H9 (cell line): ENCODE data around the gene WNT10A. TPM values are rescaled to one million over a fixed set of nuclear protein-coding genes. Genes with fewer than 3 reads are reported as not detected.

ENCODE experiments used
- DNase-seq: peaks from one replicate; pipeline ENCODE4 v3.0.0-alpha.2; 2017
- H2AFZ ChIP-seq: one replicate; pipeline ENCODE4 v1.6.1; 2013; ENCODE audit warnings: mild to moderate bottlenecking, low read length, control low read depth, moderate library complexity
- H2AK5ac ChIP-seq: 2 replicates; pipeline ENCODE4 v1.6.1; 2013; ENCODE audit warnings: low read length, control low read depth, mixed read lengths; ENCODE audit not compliant: insufficient read length
- H2BK120ac ChIP-seq: one replicate; pipeline ENCODE4 v1.6.1; 2013; ENCODE audit warnings: low read depth, mild to moderate bottlenecking, low read length, control low read depth, inconsistent platforms; ENCODE audit not compliant: poor library complexity, severe bottlenecking
- H2BK12ac ChIP-seq: 2 replicates; pipeline ENCODE4 v1.6.1; 2013; ENCODE audit warnings: low read length, control low read depth, mixed read lengths, low read depth; ENCODE audit not compliant: insufficient read length
- H2BK15ac ChIP-seq: 2 replicates; pipeline ENCODE4 v1.6.1; 2013; ENCODE audit warnings: low read depth, low read length, control low read depth
- H2BK20ac ChIP-seq: one replicate; pipeline ENCODE4 v1.6.1; 2013; ENCODE audit warnings: low read depth, mild to moderate bottlenecking, low read length, control low read depth, inconsistent platforms; ENCODE audit not compliant: poor library complexity, severe bottlenecking
- H2BK5ac ChIP-seq: 2 replicates; pipeline ENCODE4 v1.6.1; 2013; ENCODE audit warnings: low read length, control low read depth, mixed read lengths; ENCODE audit not compliant: insufficient read length
- H3K14ac ChIP-seq: 2 replicates; pipeline ENCODE4 v1.6.1; 2013; ENCODE audit warnings: low read length, control low read depth; ENCODE audit not compliant: insufficient read depth
- H3K18ac ChIP-seq: 2 replicates; pipeline ENCODE4 v1.6.1; 2013; ENCODE audit warnings: low read depth, mild to moderate bottlenecking, mixed read lengths, low read length, control low read depth; ENCODE audit not compliant: insufficient read length
- H3K23ac ChIP-seq: 2 replicates; pipeline ENCODE4 v1.6.1; 2013; ENCODE audit warnings: low read length, control low read depth, mixed read lengths, low read depth; ENCODE audit not compliant: insufficient read length
- H3K23me2 ChIP-seq: 2 replicates; pipeline ENCODE4 v1.6.1; 2013; ENCODE audit warnings: low read depth, mild to moderate bottlenecking, mixed read lengths, low read length, control low read depth; ENCODE audit not compliant: insufficient read length, poor library complexity, severe bottlenecking
- H3K27ac ChIP-seq: 2 replicates; pipeline ENCODE4 v1.5.1; 2013; ENCODE audit warnings: low read length, control low read depth, mixed read lengths, low read depth; ENCODE audit not compliant: insufficient read length
- H3K27me3 ChIP-seq: 2 replicates; pipeline ENCODE4 v1.6.1; 2013; ENCODE audit warnings: low read length, control low read depth, inconsistent platforms; ENCODE audit not compliant: insufficient read depth
- H3K4ac ChIP-seq: 2 replicates; pipeline ENCODE4 v1.6.1; 2013; ENCODE audit warnings: low read depth, mild to moderate bottlenecking, control low read depth, inconsistent platforms, low read length, moderate library complexity
- H3K4me1 ChIP-seq: 2 replicates; pipeline ENCODE4 v1.6.1; 2013; ENCODE audit warnings: low read length, control low read depth, inconsistent platforms; ENCODE audit not compliant: insufficient read depth
- H3K4me2 ChIP-seq: 2 replicates; pipeline ENCODE4 v1.6.1; 2013; ENCODE audit warnings: low read length, control low read depth, mixed read lengths; ENCODE audit not compliant: insufficient read length, insufficient read depth
- H3K56ac ChIP-seq: 2 replicates; pipeline ENCODE4 v1.6.1; 2013; ENCODE audit warnings: low read depth, mild to moderate bottlenecking, mixed read lengths, low read length, control low read depth; ENCODE audit not compliant: insufficient read length
- H3K79me1 ChIP-seq: 2 replicates; pipeline ENCODE4 v1.6.1; 2013; ENCODE audit warnings: low read depth, mild to moderate bottlenecking, moderate library complexity, low read length, control low read depth, inconsistent platforms; ENCODE audit not compliant: insufficient read depth, poor library complexity, severe bottlenecking
- H3K79me2 ChIP-seq: 2 replicates; pipeline ENCODE4 v1.6.1; 2013; ENCODE audit warnings: low read length, control low read depth, inconsistent platforms; ENCODE audit not compliant: insufficient read depth
- H3K9ac ChIP-seq: 2 replicates; pipeline ENCODE4 v1.6.1; 2013; ENCODE audit warnings: low read length, control low read depth, mixed read lengths; ENCODE audit not compliant: insufficient read length; ENCODE audit errors: extremely low read depth
- H3K9me3 ChIP-seq: one replicate; pipeline ENCODE4 v1.6.1; 2013; ENCODE audit warnings: low read depth, low read length, inconsistent platforms; ENCODE audit not compliant: control insufficient read depth
- H3T11ph ChIP-seq: one replicate; pipeline ENCODE4 v1.6.1; 2013; ENCODE audit warnings: mild to moderate bottlenecking, low read length, control low read depth, inconsistent platforms
- H4K20me1 ChIP-seq: one replicate; pipeline ENCODE4 v1.6.1; 2013; ENCODE audit not compliant: control insufficient read depth, insufficient read length, insufficient read depth
- H4K5ac ChIP-seq: 2 replicates; pipeline ENCODE4 v1.6.1; 2013; ENCODE audit warnings: low read depth, mild to moderate bottlenecking, mixed read lengths, low read length, control low read depth; ENCODE audit not compliant: insufficient read length
- H4K8ac ChIP-seq: replicated peaks from 2 replicates; pipeline ENCODE4 v1.6.1; 2013; ENCODE audit warnings: low read length, control low read depth, mixed read lengths, low read depth; ENCODE audit not compliant: insufficient read length
- H4K91ac ChIP-seq: 2 replicates; pipeline ENCODE4 v1.6.1; 2013; ENCODE audit warnings: low read depth, mild to moderate bottlenecking, moderate library complexity, mixed read lengths, low read length, control low read depth; ENCODE audit not compliant: insufficient read length
- H3K27ac Mint-ChIP-seq, 3 experiments: 2 replicates in 2 of 3; 3 replicates in 1 of 3; pipeline ENCODE4 v1.8.0; 2020 to 2021; ENCODE audit warnings: mixed read lengths in 3 of 3, mild to moderate bottlenecking in 1 of 3, moderate library complexity in 1 of 3
- H3K27me3 Mint-ChIP-seq: 2 replicates; pipeline ENCODE4 v1.8.0; 2021; ENCODE audit warnings: low read depth, mild to moderate bottlenecking, moderate library complexity, mixed read lengths
- H3K36me3 Mint-ChIP-seq, 3 experiments: 2 replicates in 2 of 3; 3 replicates in 1 of 3; pipeline ENCODE4 v1.8.0; 2020 to 2021; ENCODE audit warnings: low read depth in 3 of 3, mixed read lengths in 3 of 3; ENCODE audit not compliant: insufficient read depth in 1 of 3
- H3K4me1 Mint-ChIP-seq, 2 experiments: 2 replicates each; pipeline ENCODE4 v1.8.0; 2020; ENCODE audit warnings: mixed read lengths in 2 of 2
- H3K4me3 Mint-ChIP-seq, 2 experiments: 2 replicates in 1 of 2; 3 replicates in 1 of 2; pipeline ENCODE4 v1.8.0; 2020 to 2021; ENCODE audit warnings: mild to moderate bottlenecking in 2 of 2, mixed read lengths in 2 of 2, moderate library complexity in 1 of 2
- H3K9me3 Mint-ChIP-seq, 2 experiments: 2 replicates in 1 of 2; 3 replicates in 1 of 2; pipeline ENCODE4 v1.8.0; 2020; ENCODE audit warnings: mild to moderate bottlenecking in 2 of 2, mixed read lengths in 2 of 2, moderate library complexity in 1 of 2
- CTCF ChIP-seq: fragments of 200-600 bp; sonication (generic); conservative IDR thresholded peaks from 3 replicates; pipeline ENCODE4 v1.8.0; 2021; ENCODE audit warnings: antibody characterized with exemption, mild to moderate bottlenecking
- WGBS: extraction: QIAGEN DNeasy Blood & Tissue Kit; methylation state at CpG from one replicate; pipeline ENCODE4 v1.1.7; 2013; ENCODE audit warnings: missing lambda C conversion rate, low lambda C conversion rate, mixed read lengths; ENCODE audit not compliant: insufficient read length; ENCODE audit errors: extremely low coverage; 5-methylcytosine and 5-hydroxymethylcytosine counted together
- total RNA-seq: library from RNA; stranded (reverse); gene quantifications from 2 replicates; pipeline ENCODE4 v1.2.1, GENCODE V29; 2021

WNT10A gene
- total RNA-seq, 1 experiment from 2014 or later: not detected

DNA sequence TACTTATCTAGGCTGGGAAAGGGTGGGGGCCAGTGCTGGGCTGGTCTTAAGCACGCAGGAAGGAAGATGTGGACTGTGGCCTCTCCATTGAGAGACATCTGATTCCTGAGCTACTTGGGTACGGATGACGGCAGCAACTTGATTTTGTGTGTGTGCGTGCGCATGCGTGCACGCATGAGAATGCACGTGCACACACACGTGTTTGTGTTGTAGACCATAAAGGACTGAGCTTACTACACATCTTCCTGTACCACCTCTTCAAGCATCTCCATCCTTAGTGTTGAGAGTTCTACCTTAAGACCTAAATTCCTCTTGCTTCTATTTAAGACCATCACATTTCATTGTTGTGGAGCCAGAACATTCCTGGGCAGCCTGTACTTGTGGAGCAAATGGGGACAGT lies 11.6 kb upstream of the WNT10A start:
- Histone ChIP-seq H2AK5ac (no peak overlapping the region), H4K91ac (no peak overlapping the region), H2BK12ac (no peak overlapping the region), H2BK20ac (no peak overlapping the region), H3K27ac (no peak overlapping the region), H3K4ac (no peak overlapping the region), H3K79me1 (no peaks in the 10 kb centered on the region), H3K4me1 (no peaks in the 10 kb centered on the region), H2BK120ac (no peak overlapping the region), H4K20me1 (no peaks in the 10 kb centered on the region), H2BK5ac (no peak overlapping the region), H4K5ac (no peak overlapping the region), H3K23ac (no peak overlapping the region), H4K8ac (no peak overlapping the region), H2BK15ac (no peak overlapping the region), H3K14ac (no peak overlapping the region), H3K23me2 (peaks cover 2% of the 10 kb centered on the region), H3K9ac (no peak overlapping the region), H3K18ac (no peak overlapping the region), H3K27me3 (peaks cover 78% of the 10 kb centered on the region), H3K79me2 (no peaks in the 10 kb centered on the region), H3K9me3 (no peaks in the 10 kb centered on the region), H2AFZ (no peak overlapping the region), H3K4me2 (no peak overlapping the region), H3T11ph (no peak overlapping the region), H3K56ac (no peak overlapping the region)
- Mint-ChIP-seq H3K27me3 (peaks cover 95% of the 10 kb centered on the region), H3K4me3 (no peak overlapping the region), H3K27ac (no peak overlapping the region), H3K9me3 (peaks cover 2 to 3% of the 10 kb centered on the region in 2 experiments; a peak in 4 of 5 replicates), H3K4me1 (peaks cover 9 to 18% of the 10 kb centered on the region in 2 experiments), H3K36me3 (no peaks in the 10 kb centered on the region; a peak in 1 of 7 replicates)
- WGBS: no CpG with 5 or more reads among the region's 9 CpGs
- no peak for DNase-seq
- TF ChIP-seq CTCF: no peak
